Common myeloid progenitor, CD34-positive (primary cell): ENCODE results near the gene DOCK1.

ENCODE experiments used
- CTCF ChIA-PET: fragments of 350-600 bp; sonication (Branson Sonifier 250); formaldehyde crosslinking; loops from one replicate; lab custom pipeline; 2021; ENCODE audit warnings: antibody characterized with exemption; lab: Charles Lee
- POLR2A ChIA-PET: fragments of 350-600 bp; sonication (Branson Sonifier 250); formaldehyde crosslinking; loops from one replicate; lab custom pipeline; 2021; ENCODE audit warnings: antibody characterized with exemption; lab: Charles Lee
- DNase-seq, 3 donors: peaks; one replicate each; pipeline versions ENCODE4 v3.0.0 to v3.0.0-alpha.2; 2013
- H3K27ac ChIP-seq, 2 experiments: 1 replicate in 1 of 2; 2 replicates in 1 of 2; pipeline ENCODE4 v1.7.0; 2013; ENCODE audit warnings: inconsistent platforms in 2 of 2, low read length in 2 of 2, mild to moderate bottlenecking in 2 of 2, low read depth in 1 of 2, moderate library complexity in 1 of 2; ENCODE audit not compliant: severe bottlenecking in 2 of 2, insufficient read depth in 1 of 2, poor library complexity in 1 of 2
- H3K27me3 ChIP-seq, 5 experiments: replicated peaks in 2 of 5; 1 replicate in 3 of 5; 2 replicates in 2 of 5; pipeline versions ENCODE4 v1.6.1 to v1.7.0; 2013; ENCODE audit warnings: low read length in 4 of 5, mild to moderate bottlenecking in 2 of 5, moderate library complexity in 2 of 5, inconsistent platforms in 1 of 5; ENCODE audit not compliant: insufficient read depth in 5 of 5, control insufficient read depth in 4 of 5
- H3K36me3 ChIP-seq, 4 experiments: 1 replicate in 2 of 4; 2 replicates in 2 of 4; pipeline versions ENCODE4 v1.6.1 to v1.7.0; 2013; ENCODE audit warnings: low read length in 3 of 4, control low read depth in 1 of 4, mild to moderate bottlenecking in 1 of 4; ENCODE audit not compliant: control insufficient read depth in 4 of 4, insufficient read depth in 4 of 4
- H3K4me1 ChIP-seq, 4 experiments: 1 replicate in 3 of 4; 2 replicates in 1 of 4; pipeline versions ENCODE4 v1.6.1 to v1.7.1; 2013; ENCODE audit warnings: low read length in 3 of 4, mild to moderate bottlenecking in 3 of 4, control low read depth in 1 of 4, inconsistent platforms in 1 of 4, moderate library complexity in 1 of 4; ENCODE audit not compliant: control insufficient read depth in 4 of 4, insufficient read depth in 4 of 4; ENCODE audit errors: control extremely low read depth in 1 of 4
- H3K4me3 ChIP-seq, 7 experiments: 1 replicate in 4 of 7; 2 replicates in 3 of 7; pipeline versions ENCODE4 v1.5.1 to v1.7.0; 2013; ENCODE audit warnings: mild to moderate bottlenecking in 7 of 7, low read length in 6 of 7, moderate library complexity in 6 of 7, inconsistent platforms in 2 of 7, low read depth in 2 of 7, control low read depth in 1 of 7; ENCODE audit not compliant: insufficient read depth in 4 of 7, control insufficient read depth in 1 of 7; ENCODE audit errors: extremely low read depth in 1 of 7
- H3K9me3 ChIP-seq, 5 experiments: 1 replicate in 4 of 5; 2 replicates in 1 of 5; pipeline versions ENCODE4 v1.6.1 to v1.7.1; 2013; ENCODE audit warnings: low read length in 4 of 5, mild to moderate bottlenecking in 2 of 5, inconsistent platforms in 1 of 5, low read depth in 1 of 5, moderate library complexity in 1 of 5; ENCODE audit not compliant: control insufficient read depth in 4 of 5, insufficient read depth in 2 of 5; ENCODE audit errors: control extremely low read depth in 1 of 5
- WGBS: methylation state at CpG from one replicate; pipeline ENCODE4 v1.1.5; 2013; ENCODE audit not compliant: insufficient coverage; 5-methylcytosine and 5-hydroxymethylcytosine counted together

The DOCK1 gene

GRCh38 chr10:127408112-127408710 lies 503.0 kb downstream of the DOCK1 start:
- Histone ChIP-seq H3K4me1 (no peaks in the 10 kb centered on the region), H3K27ac (no peak overlapping the region), H3K9me3 (no peaks in the 10 kb centered on the region), H3K4me3 (no peak overlapping the region), H3K27me3 (no peaks in the 10 kb centered on the region), H3K36me3 (peaks cover 0 to 25% (median 5%) of the 10 kb centered on the region in 4 experiments)
- 97% methylated on average over 13 of the region's 15 CpGs for WGBS
- DNase-seq, result no peak
- ChIA-PET CTCF (no interaction called here), POLR2A (no interaction called here)

- 100% methylated on average over 6 of the region's 9 CpGs for WGBS
- no peaks in the 10 kb centered on the region for H3K27me3 ChIP-seq
- CTCF ChIA-PET, result interaction anchor here (0.9 kb wide), 1 partner anchor 464 kb away, joined by 3 read pairs; no protein-coding TSS in a partner anchor
Measured at GRCh38 chr10:127408733-127409132, 503.5 kb downstream of the DOCK1 start.

GRCh38 chr10:127410030-127410429 lies 504.8 kb downstream of the DOCK1 start:
- no peaks in the 10 kb centered on the region for H3K9me3 ChIP-seq
- H3K27ac ChIP-seq, result no peak overlapping the region
- no peaks in the 10 kb centered on the region for H3K27me3 ChIP-seq
- ChIA-PET POLR2A (no interaction called here), CTCF (no interaction called here)
- peaks cover 0 to 19% (median 5%) of the 10 kb centered on the region in 4 experiments for H3K36me3 ChIP-seq
- H3K4me3 ChIP-seq, result no peak overlapping the region
- DNase-seq, result no peak
- 98% methylated on average over 3 of the region's 9 CpGs for WGBS
- no peaks in the 10 kb centered on the region for H3K4me1 ChIP-seq

More at GRCh38 chr10:127408733-127409132, 503.5 kb downstream of the DOCK1 start:
- no peak overlapping the region for H3K4me3 ChIP-seq
- peaks cover 0 to 25% (median 5%) of the 10 kb centered on the region in 4 experiments for H3K36me3 ChIP-seq
- no peaks in the 10 kb centered on the region for H3K4me1 ChIP-seq
- POLR2A ChIA-PET, result no interaction called here
- H3K27ac ChIP-seq, result no peak overlapping the region
- H3K9me3 ChIP-seq, result no peaks in the 10 kb centered on the region
- no peak for DNase-seq

GRCh38 chr10:127411062-127411461 lies 505.8 kb downstream of the DOCK1 start:
- POLR2A ChIA-PET, result no interaction called here
- over 99% methylated on average over 10 of the region's 10 CpGs for WGBS
- CTCF ChIA-PET, result no interaction called here

GRCh38 chr10:127413326-127413725 lies 508.1 kb downstream of the DOCK1 start:
- WGBS, result 96% methylated on average over 11 of the region's 11 CpGs
- no peak overlapping the region for H3K4me3 ChIP-seq
- ChIA-PET CTCF (interaction anchor here (0.6 kb wide), 1 partner anchor 856 kb away, joined by 3 read pairs; no protein-coding TSS in a partner anchor), POLR2A (no interaction called here)
- no peaks in the 10 kb centered on the region for H3K9me3 ChIP-seq
- no peak for DNase-seq
- H3K36me3 ChIP-seq, result peaks cover 0 to 10% (median 5%) of the 10 kb centered on the region in 4 experiments
- no peak overlapping the region for H3K27ac ChIP-seq
- no peaks in the 10 kb centered on the region for H3K27me3 ChIP-seq
- no peaks in the 10 kb centered on the region for H3K4me1 ChIP-seq

More at GRCh38 chr10:127411062-127411461, 505.8 kb downstream of the DOCK1 start:
- Histone ChIP-seq H3K4me1 (no peaks in the 10 kb centered on the region), H3K27me3 (no peaks in the 10 kb centered on the region), H3K27ac (no peak overlapping the region), H3K36me3 (peaks cover 0 to 14% (median 5%) of the 10 kb centered on the region in 4 experiments), H3K9me3 (no peaks in the 10 kb centered on the region), H3K4me3 (no peak overlapping the region)
- DNase-seq, result no peak

GRCh38 chr10:127414024-127414423 lies 508.8 kb downstream of the DOCK1 start:
- 98% methylated on average over 6 of the region's 9 CpGs for WGBS
- POLR2A ChIA-PET, result no interaction called here
- no peak for DNase-seq
- Histone ChIP-seq H3K4me3 (no peak overlapping the region), H3K4me1 (no peaks in the 10 kb centered on the region), H3K9me3 (no peaks in the 10 kb centered on the region), H3K27ac (no peak overlapping the region), H3K36me3 (peaks cover 0 to 17% (median 5%) of the 10 kb centered on the region in 4 experiments), H3K27me3 (no peaks in the 10 kb centered on the region)
- CTCF ChIA-PET, result no interaction called here

GRCh38 chr10:127415116-127415515 lies 509.9 kb downstream of the DOCK1 start:
- 96% methylated on average over 4 of the region's 9 CpGs for WGBS
- ChIA-PET POLR2A (no interaction called here), CTCF (no interaction called here)
- no peaks in the 10 kb centered on the region for H3K4me1 ChIP-seq
- H3K9me3 ChIP-seq, result no peaks in the 10 kb centered on the region
- no peaks in the 10 kb centered on the region for H3K27me3 ChIP-seq
- H3K36me3 ChIP-seq, result peaks cover 0 to 27% (median 5%) of the 10 kb centered on the region in 4 experiments
- H3K4me3 ChIP-seq, result no peak overlapping the region
- no peak for DNase-seq
- H3K27ac ChIP-seq, result no peak overlapping the region
